DMS79 treated with DMSO at 0.1 percent for 48 hours (cell line): ENCODE data around the gene AKAP11.
A peak's percentile ranks its signal among the peaks of the same experiment; 100 is the strongest.

ENCODE experiments used
- DNase-seq: peaks from one replicate; lab custom pipeline; 2025; lab: John Stamatoyannopoulos, UW

Gene AKAP11

GRCh38 chr13:42333613-42334328 lies 61.8 kb downstream of the AKAP11 start:
- DNase-seq, result no peak

GRCh38 chr13:42334329-42334706 lies 62.4 kb downstream of the AKAP11 start:
- peak; percentile 21 for DNase-seq

GRCh38 chr13:42337808-42338600 lies 66.1 kb downstream of the AKAP11 start:
- no peak for DNase-seq

- DNase-seq, result no peak
Observed at GRCh38 chr13:42345367-42345766, 73.4 kb downstream of the AKAP11 start.

- DNase-seq, result no peak
Observed at GRCh38 chr13:42348576-42348975, 76.6 kb downstream of the AKAP11 start.

GRCh38 chr13:42350141-42350540 lies 78.2 kb downstream of the AKAP11 start:
- DNase-seq, result no peak

GRCh38 chr13:42354241-42355091 lies 82.5 kb downstream of the AKAP11 start:
- no peak for DNase-seq

GRCh38 chr13:42355092-42355485 lies 83.1 kb downstream of the AKAP11 start:
- DNase-seq, result no peak

- DNase-seq, result no peak
Observed at GRCh38 chr13:42355491-42356183, 83.7 kb downstream of the AKAP11 start.

- DNase-seq, result no peak
Observed at GRCh38 chr13:42356184-42356575, 84.2 kb downstream of the AKAP11 start.

- DNase-seq, result no peak
Observed at GRCh38 chr13:42360046-42360574, 88.2 kb downstream of the AKAP11 start.

GRCh38 chr13:42361701-42362100 lies 89.7 kb downstream of the AKAP11 start:
- DNase-seq, result no peak

GRCh38 chr13:42363941-42364612 lies 92.1 kb downstream of the AKAP11 start:
- DNase-seq, result no peak

- DNase-seq, result no peak
Observed at GRCh38 chr13:42364613-42365000, 92.7 kb downstream of the AKAP11 start.

- no peak for DNase-seq
Observed at GRCh38 chr13:42367831-42368230, 95.9 kb downstream of the AKAP11 start.

- no peak for DNase-seq
Observed at GRCh38 chr13:42369071-42369797, 97.3 kb downstream of the AKAP11 start.

- DNase-seq, result no peak
Observed at GRCh38 chr13:42370229-42370628, 98.3 kb downstream of the AKAP11 start.
